HepG2 (cell line): ENCODE data around the gene STK10. TPM values are rescaled to one million over a fixed set of nuclear protein-coding genes. Genes with fewer than 3 reads are reported as not detected.

ENCODE experiments used
- ATAC-seq: fragments of 200-7000 bp; cut with Tn5 transposase; 3 replicates; pipeline ENCODE4 v1.9.1; 2020; ENCODE audit warnings: mild to moderate bottlenecking, moderate library complexity
- BruUV-seq: library from RNA; stranded (reverse); fragments of 400-500 nt; replicated peaks from 2 replicates; lab custom pipeline; 2021; lab: Mats Ljungman, UMichigan
- CTCF ChIA-PET: fragments of 300-600 bp; formaldehyde crosslinking; extraction: SDS; loops from one replicate; lab custom pipeline; 2021; ENCODE audit warnings: low total read pairs, inconsistent platforms, low intra/inter-chr PET ratio; lab: Yijun Ruan, JAX
- POLR2A ChIA-PET: fragments of 350-600 bp; sonication (Branson Sonifier 250); formaldehyde crosslinking; loops from one replicate; lab custom pipeline; 2020; ENCODE audit warnings: antibody characterized with exemption, inconsistent platforms; lab: Yijun Ruan, JAX
- DNase-seq: peaks from one replicate; pipeline ENCODE4 v3.0.0-alpha.2; 2015; ENCODE audit warnings: low spot score
- FAIRE-seq: peaks from 3 replicates; lab custom pipeline; 2011; peaks lifted over from hg19 to GRCh38; lab: Jason Lieb, UNC
- H2AFZ ChIP-seq: one replicate; pipeline ENCODE4 v1.6.1; 2011; ENCODE audit warnings: low read length, inconsistent platforms
- H3K27ac ChIP-seq: fragments of 300-600 bp; 3 replicates; pipeline ENCODE4 v1.8.0; 2011; ENCODE audit warnings: mixed run types, mild to moderate bottlenecking, mixed read lengths, low read length, inconsistent platforms; ENCODE audit not compliant: insufficient read depth; ENCODE audit errors: extremely low read length
- H3K27me3 ChIP-seq, 2 experiments: fragments of 200-600 bp in 1 of 2; 2 replicates in 1 of 2; 3 replicates in 1 of 2; pipeline versions ENCODE4 v1.6.0 to v1.8.0; 2011; ENCODE audit warnings: low read length in 2 of 2, mild to moderate bottlenecking in 2 of 2, moderate library complexity in 2 of 2, inconsistent platforms in 1 of 2; ENCODE audit not compliant: insufficient read depth in 2 of 2, control insufficient read depth in 1 of 2
- H3K36me3 ChIP-seq, 2 experiments: fragments of 200-600 bp in 1 of 2; replicated peaks in 1 of 2; 2 replicates in 1 of 2; 3 replicates in 1 of 2; pipeline versions ENCODE4 v1.5.1 to v1.8.0; 2011; ENCODE audit warnings: low read length in 2 of 2, inconsistent platforms in 1 of 2; ENCODE audit not compliant: insufficient read depth in 2 of 2, control insufficient read depth in 1 of 2
- H3K4me1 ChIP-seq: 2 replicates; pipeline ENCODE4 v1.5.1; 2012; ENCODE audit warnings: low read length, inconsistent platforms; ENCODE audit not compliant: insufficient read depth
- H3K4me2 ChIP-seq: 2 replicates; pipeline ENCODE4 v1.6.0; 2011; ENCODE audit warnings: low read depth, low read length, inconsistent platforms
- H3K4me3 ChIP-seq, 3 experiments: fragments of 200-600 bp in 1 of 3; sonication (generic), shearing (Covaris generic) in 1 of 3; replicated peaks in 1 of 3; 2 replicates each; pipeline ENCODE4 v1.5.1; 2011 to 2016; ENCODE audit warnings: low read length in 3 of 3, inconsistent platforms in 2 of 3, low read depth in 2 of 3, mild to moderate bottlenecking in 2 of 3, control low read depth in 1 of 3, mixed read lengths in 1 of 3; ENCODE audit not compliant: insufficient read depth in 1 of 3
- H3K79me2 ChIP-seq: one replicate; pipeline ENCODE4 v1.6.1; 2011; ENCODE audit warnings: low read length, inconsistent platforms; ENCODE audit not compliant: insufficient read depth
- H3K9ac ChIP-seq: 2 replicates; pipeline ENCODE4 v1.6.0; 2011; ENCODE audit warnings: mild to moderate bottlenecking, low read depth, low read length, inconsistent platforms; ENCODE audit not compliant: insufficient read depth
- H3K9me3 ChIP-seq: 2 replicates; pipeline ENCODE4 v1.5.1; 2012; ENCODE audit warnings: mild to moderate bottlenecking, low read length
- H4K20me1 ChIP-seq: 2 replicates; pipeline ENCODE4 v1.6.0; 2011; ENCODE audit warnings: inconsistent platforms, mild to moderate bottlenecking, low read length, moderate library complexity; ENCODE audit not compliant: insufficient read depth
- CHD4 ChIP-seq: fragments of 200-600 bp; sonication (generic); IDR thresholded peaks from 2 replicates; pipeline ENCODE4 v1.7.0; 2017; ENCODE audit warnings: mild to moderate bottlenecking, low read length, borderline replicate concordance
- FOXC1 ChIP-seq: sonication (generic); formaldehyde crosslinking; IDR thresholded peaks from 2 replicates; pipeline ENCODE4 v1.8.0; 2022; ENCODE audit warnings: mild to moderate bottlenecking, missing genetic modification reagents, borderline replicate concordance
- KDM6A ChIP-seq: IDR thresholded peaks from 2 replicates; pipeline ENCODE4 v1.6.1; 2016; ENCODE audit warnings: low read depth
- RAD21 ChIP-seq: fragments of 450-650 bp; formaldehyde crosslinking; IDR thresholded peaks from 2 replicates; pipeline ENCODE4 v1.5.0; 2020; ENCODE audit warnings: mild to moderate bottlenecking
- ZFP36L1 ChIP-seq: sonication (generic); formaldehyde crosslinking; IDR thresholded peaks from 2 replicates; pipeline ENCODE4 v1.8.0; 2022; ENCODE audit warnings: mild to moderate bottlenecking, missing genetic modification reagents, moderate library complexity
- ZNF670 ChIP-seq: sonication (generic); formaldehyde crosslinking; IDR thresholded peaks from 2 replicates; pipeline ENCODE4 v1.8.0; 2022; ENCODE audit warnings: mild to moderate bottlenecking, missing genetic modification reagents, borderline replicate concordance
- WGBS: methylation state at CpG from one replicate; pipeline ENCODE4 v1.1.6; 2017; ENCODE audit warnings: low lambda C conversion rate; 5-methylcytosine and 5-hydroxymethylcytosine counted together
- in situ Hi-C: cut with HindIII; loops from 2 replicates; pipeline ENCODE4 v1.10.0; 2017; ENCODE audit warnings: low pct_unique_long_range_greater_than_20kb; ENCODE audit not compliant: extremely low pct_ligation_motif_present
- intact Hi-C: fragments of 100-400 bp; cut with micrococcal nuclease; formaldehyde crosslinking; loops from one replicate; pipeline ENCODE4 v1.10.0; 2022; ENCODE audit not compliant: unreplicated experiment
- polyA plus RNA-seq, 8 experiments: library from polyadenylated mRNA; depleted of rRNA in 3 of 8; stranded (reverse) in 7 of 8; unstranded in 1 of 8; fragments of >200 nt; fragmentation: Illumina TruSeq in 4 of 8; extraction: Trizol in 4 of 8; gene quantifications; 2 replicates each; pipeline versions ENCODE4 v1.2.1 to v1.2.3, GENCODE V29; 2011 to 2016; ENCODE audit warnings: low read depth in 4 of 8, missing spikeins in 1 of 8, mixed read lengths in 1 of 8; ENCODE audit not compliant: insufficient read depth in 1 of 8
- total RNA-seq, 5 experiments: library from RNA; depleted of rRNA; stranded (reverse); fragments of >200 nt; fragmentation: Illumina TruSeq; extraction: Trizol; gene quantifications; 2 replicates each; pipeline ENCODE4 v1.2.3, GENCODE V29; 2016; ENCODE audit warnings: low read depth in 1 of 5
- TF ChIP-seq, protein P1 (sequence below): sonication (generic); formaldehyde crosslinking; IDR thresholded peaks from 2 replicates; pipeline ENCODE4 v1.5.0; 2020; ENCODE audit warnings: mild to moderate bottlenecking, missing genetic modification reagents, borderline replicate concordance
- TF ChIP-seq, protein P2 (sequence below): sonication (generic); formaldehyde crosslinking; IDR thresholded peaks from 2 replicates; pipeline ENCODE4 v1.8.0; 2022; ENCODE audit warnings: mild to moderate bottlenecking, missing genetic modification reagents, moderate library complexity
- TF ChIP-seq, protein P3 (sequence below): IDR thresholded peaks from 2 replicates; pipeline ENCODE4 v1.4.0; 2020; ENCODE audit warnings: mild to moderate bottlenecking, missing genetic modification reagents
- TF ChIP-seq, protein P4 (sequence below): sonication (generic); formaldehyde crosslinking; IDR thresholded peaks from 2 replicates; pipeline ENCODE4 v1.5.0; 2020; ENCODE audit warnings: missing genetic modification reagents
- TF ChIP-seq, protein P5 (sequence below): sonication (generic); formaldehyde crosslinking; IDR thresholded peaks from 2 replicates; pipeline ENCODE4 v1.8.1; 2023; ENCODE audit warnings: missing genetic modification reagents, inconsistent platforms, borderline replicate concordance

Gene STK10
- total and polyA plus RNA-seq, 2 of the 13 experiments (the other 11 are each of a cell fraction or from before 2014, with no cell fraction given) = 7.0 to 7.2 TPM

DNA sequence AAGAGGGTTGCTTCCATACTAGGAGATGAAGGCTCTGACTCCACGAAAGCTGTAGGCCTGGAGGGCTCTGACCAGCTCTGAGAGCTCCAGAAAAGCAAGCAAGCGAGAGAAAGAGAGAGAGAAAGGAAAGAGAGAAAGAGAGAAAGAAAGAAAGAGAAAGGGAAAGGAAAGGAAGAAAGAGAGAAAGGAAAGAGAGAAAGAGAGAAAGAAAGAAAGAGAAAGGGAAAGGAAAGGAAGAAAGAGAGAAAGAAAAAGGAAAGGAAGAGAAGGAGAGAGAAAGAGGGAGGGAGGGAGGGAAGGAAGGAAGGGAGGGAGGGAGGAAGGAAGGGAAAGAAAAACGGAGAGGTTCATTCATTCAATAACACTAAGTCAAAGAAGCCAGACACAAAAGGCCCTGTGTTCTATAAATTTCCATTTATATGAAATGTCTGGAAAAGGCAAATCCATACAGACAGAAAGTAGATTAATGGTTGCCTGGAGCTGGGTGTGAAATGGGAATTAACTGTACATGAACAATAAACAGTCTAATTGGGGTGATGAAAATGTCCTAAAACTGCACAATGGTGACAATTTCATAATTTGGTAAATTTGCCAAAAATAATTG, 1.8 kb upstream of the STK10 start:
- Histone ChIP-seq H3K4me3 (peak overlapping the region; percentile 22 to 91 (median 53)), H4K20me1 (no peaks in the 10 kb centered on the region), H3K4me2 (peak overlapping the region; percentile 93), H2AFZ (peak overlapping the region; percentile 81), H3K4me1 (peaks cover 41% of the 10 kb centered on the region), H3K36me3 (0 out of 5 replicates have a peak, but pooled peaks cover 0 to 1% of the 10 kb centered on the region in 2 experiments), H3K9ac (peak overlapping the region; percentile 11; the same call in 1 of the 2 replicates), H3K27me3 (no peaks in the 10 kb centered on the region), H3K27ac (no peak overlapping the region), H3K9me3 (no peaks in the 10 kb centered on the region), H3K79me2 (peaks cover 6% of the 10 kb centered on the region)
- CTCF ChIA-PET = interaction anchor here (1.8 to 3.0 kb wide), 2 partner anchors 67 to 84 kb away, joined by 5 to 40 read pairs; no protein-coding TSS in a partner anchor
- no TSS peak for BruUV-seq
- intact Hi-C loops = loop anchor here (2.0 kb wide), 1 partner anchor 25 kb away; no protein-coding TSS in a partner anchor
- in situ Hi-C loops = loop anchor here (5.0 kb wide), 1 partner anchor 77 kb away; no protein-coding TSS in a partner anchor
- POLR2A ChIA-PET = interaction anchor here (1.7 to 5.0 kb wide), 4 partner anchors 15 to 183 kb away, joined by 6 to 48 read pairs (median 14); partner anchors contain the start of gene FBXW11
- FAIRE-seq = no peak
- WGBS = 29% methylated on average over 3 of the region's 3 CpGs
- DNase-seq = no peak
- ATAC-seq = no peak
- TF ChIP-seq, protein P1, sequence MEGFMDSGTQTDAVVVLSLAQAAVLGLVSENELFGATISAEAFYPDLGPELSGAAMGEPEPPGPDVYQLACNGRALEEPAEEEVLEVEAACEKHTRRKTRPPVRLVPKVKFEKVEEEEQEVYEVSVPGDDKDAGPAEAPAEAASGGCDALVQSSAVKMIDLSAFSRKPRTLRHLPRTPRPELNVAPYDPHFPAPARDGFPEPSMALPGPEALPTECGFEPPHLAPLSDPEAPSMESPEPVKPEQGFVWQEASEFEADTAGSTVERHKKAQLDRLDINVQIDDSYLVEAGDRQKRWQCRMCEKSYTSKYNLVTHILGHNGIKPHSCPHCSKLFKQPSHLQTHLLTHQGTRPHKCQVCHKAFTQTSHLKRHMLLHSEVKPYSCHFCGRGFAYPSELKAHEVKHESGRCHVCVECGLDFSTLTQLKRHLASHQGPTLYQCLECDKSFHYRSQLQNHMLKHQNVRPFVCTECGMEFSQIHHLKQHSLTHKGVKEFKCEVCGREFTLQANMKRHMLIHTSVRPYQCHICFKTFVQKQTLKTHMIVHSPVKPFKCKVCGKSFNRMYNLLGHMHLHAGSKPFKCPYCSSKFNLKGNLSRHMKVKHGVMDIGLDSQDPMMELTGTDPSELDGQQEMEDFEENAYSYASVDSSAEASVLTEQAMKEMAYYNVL (CRISPR knock-in tag) = peak; percentile 48; the same call in 1 of the 2 replicates
- no peak for TF ChIP-seq FOXC1 (CRISPR knock-in tag)
- TF ChIP-seq, protein P2, sequence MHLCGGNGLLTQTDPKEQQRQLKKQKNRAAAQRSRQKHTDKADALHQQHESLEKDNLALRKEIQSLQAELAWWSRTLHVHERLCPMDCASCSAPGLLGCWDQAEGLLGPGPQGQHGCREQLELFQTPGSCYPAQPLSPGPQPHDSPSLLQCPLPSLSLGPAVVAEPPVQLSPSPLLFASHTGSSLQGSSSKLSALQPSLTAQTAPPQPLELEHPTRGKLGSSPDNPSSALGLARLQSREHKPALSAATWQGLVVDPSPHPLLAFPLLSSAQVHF (CRISPR knock-in tag) = no peak
- TF ChIP-seq, protein P3, sequence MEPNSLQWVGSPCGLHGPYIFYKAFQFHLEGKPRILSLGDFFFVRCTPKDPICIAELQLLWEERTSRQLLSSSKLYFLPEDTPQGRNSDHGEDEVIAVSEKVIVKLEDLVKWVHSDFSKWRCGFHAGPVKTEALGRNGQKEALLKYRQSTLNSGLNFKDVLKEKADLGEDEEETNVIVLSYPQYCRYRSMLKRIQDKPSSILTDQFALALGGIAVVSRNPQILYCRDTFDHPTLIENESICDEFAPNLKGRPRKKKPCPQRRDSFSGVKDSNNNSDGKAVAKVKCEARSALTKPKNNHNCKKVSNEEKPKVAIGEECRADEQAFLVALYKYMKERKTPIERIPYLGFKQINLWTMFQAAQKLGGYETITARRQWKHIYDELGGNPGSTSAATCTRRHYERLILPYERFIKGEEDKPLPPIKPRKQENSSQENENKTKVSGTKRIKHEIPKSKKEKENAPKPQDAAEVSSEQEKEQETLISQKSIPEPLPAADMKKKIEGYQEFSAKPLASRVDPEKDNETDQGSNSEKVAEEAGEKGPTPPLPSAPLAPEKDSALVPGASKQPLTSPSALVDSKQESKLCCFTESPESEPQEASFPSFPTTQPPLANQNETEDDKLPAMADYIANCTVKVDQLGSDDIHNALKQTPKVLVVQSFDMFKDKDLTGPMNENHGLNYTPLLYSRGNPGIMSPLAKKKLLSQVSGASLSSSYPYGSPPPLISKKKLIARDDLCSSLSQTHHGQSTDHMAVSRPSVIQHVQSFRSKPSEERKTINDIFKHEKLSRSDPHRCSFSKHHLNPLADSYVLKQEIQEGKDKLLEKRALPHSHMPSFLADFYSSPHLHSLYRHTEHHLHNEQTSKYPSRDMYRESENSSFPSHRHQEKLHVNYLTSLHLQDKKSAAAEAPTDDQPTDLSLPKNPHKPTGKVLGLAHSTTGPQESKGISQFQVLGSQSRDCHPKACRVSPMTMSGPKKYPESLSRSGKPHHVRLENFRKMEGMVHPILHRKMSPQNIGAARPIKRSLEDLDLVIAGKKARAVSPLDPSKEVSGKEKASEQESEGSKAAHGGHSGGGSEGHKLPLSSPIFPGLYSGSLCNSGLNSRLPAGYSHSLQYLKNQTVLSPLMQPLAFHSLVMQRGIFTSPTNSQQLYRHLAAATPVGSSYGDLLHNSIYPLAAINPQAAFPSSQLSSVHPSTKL (CRISPR knock-in tag) = no peak
- TF ChIP-seq ZNF670 (CRISPR knock-in tag) = no peak
- no peak for TF ChIP-seq KDM6A
- TF ChIP-seq CHD4 = no peak
- TF ChIP-seq ZFP36L1 (CRISPR knock-in tag) = no peak
- TF ChIP-seq, protein P4, sequence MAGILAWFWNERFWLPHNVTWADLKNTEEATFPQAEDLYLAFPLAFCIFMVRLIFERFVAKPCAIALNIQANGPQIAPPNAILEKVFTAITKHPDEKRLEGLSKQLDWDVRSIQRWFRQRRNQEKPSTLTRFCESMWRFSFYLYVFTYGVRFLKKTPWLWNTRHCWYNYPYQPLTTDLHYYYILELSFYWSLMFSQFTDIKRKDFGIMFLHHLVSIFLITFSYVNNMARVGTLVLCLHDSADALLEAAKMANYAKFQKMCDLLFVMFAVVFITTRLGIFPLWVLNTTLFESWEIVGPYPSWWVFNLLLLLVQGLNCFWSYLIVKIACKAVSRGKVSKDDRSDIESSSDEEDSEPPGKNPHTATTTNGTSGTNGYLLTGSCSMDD (CRISPR knock-in tag) = no peak
- no peak for TF ChIP-seq RAD21
- TF ChIP-seq, protein P5, sequence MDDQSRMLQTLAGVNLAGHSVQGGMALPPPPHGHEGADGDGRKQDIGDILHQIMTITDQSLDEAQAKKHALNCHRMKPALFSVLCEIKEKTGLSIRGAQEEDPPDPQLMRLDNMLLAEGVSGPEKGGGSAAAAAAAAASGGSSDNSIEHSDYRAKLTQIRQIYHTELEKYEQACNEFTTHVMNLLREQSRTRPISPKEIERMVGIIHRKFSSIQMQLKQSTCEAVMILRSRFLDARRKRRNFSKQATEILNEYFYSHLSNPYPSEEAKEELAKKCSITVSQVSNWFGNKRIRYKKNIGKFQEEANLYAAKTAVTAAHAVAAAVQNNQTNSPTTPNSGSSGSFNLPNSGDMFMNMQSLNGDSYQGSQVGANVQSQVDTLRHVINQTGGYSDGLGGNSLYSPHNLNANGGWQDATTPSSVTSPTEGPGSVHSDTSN = no peak
